K562 (cell line): ENCODE data around the gene SEMA6B. TPM values are rescaled to one million over a fixed set of nuclear protein-coding genes. Genes with fewer than 3 reads are reported as not detected.

Experiments
- ARID2 ChIP-seq: fragments of 450-650 bp; IDR thresholded peaks from 2 replicates; pipeline ENCODE4 v1.6.1; 2017; ENCODE audit warnings: antibody characterized with exemption, mild to moderate bottlenecking
- C11orf30 ChIP-seq: fragments of 450-650 bp; IDR thresholded peaks from 2 replicates; pipeline ENCODE4 v1.6.1; 2016; ENCODE audit warnings: low read depth, mild to moderate bottlenecking
- CBX3 ChIP-seq, 2 experiments: IDR thresholded peaks; 1 replicate in 1 of 2; 2 replicates in 1 of 2; pipeline ENCODE4 v1.6.1; 2012; ENCODE audit warnings: inconsistent platforms in 2 of 2, low read length in 2 of 2, borderline replicate concordance in 1 of 2, control low read depth in 1 of 2
- DACH1 ChIP-seq: fragments of 450-650 bp; IDR thresholded peaks from 2 replicates; pipeline ENCODE4 v1.6.1; 2018; ENCODE audit not compliant: partially characterized antibody
- HNRNPLL ChIP-seq: fragments of 200-400 bp; formaldehyde crosslinking; IDR thresholded peaks from 2 replicates; pipeline ENCODE4 v1.6.1; 2017; ENCODE audit warnings: low read length, low read depth, mild to moderate bottlenecking; ENCODE audit not compliant: poor library complexity, severe bottlenecking
- NUFIP1 ChIP-seq: fragments of 450-650 bp; IDR thresholded peaks from 2 replicates; pipeline ENCODE4 v1.6.1; 2018; ENCODE audit not compliant: partially characterized antibody
- PHB ChIP-seq: fragments of 250-450 bp; sonication (Bioruptor Pico); IDR thresholded peaks from 2 replicates; pipeline ENCODE4 v1.5.0; 2021
- SIN3A ChIP-seq, 2 experiments: fragments of 150-350 bp in 1 of 2; IDR thresholded peaks; 2 replicates each; pipeline ENCODE4 v1.6.1; 2011 to 2016; ENCODE audit warnings: borderline replicate concordance in 2 of 2, low read depth in 2 of 2, low read length in 2 of 2, mild to moderate bottlenecking in 2 of 2, moderate library complexity in 2 of 2; ENCODE audit not compliant: control insufficient read depth in 1 of 2
- polyA plus RNA-seq, 8 experiments: library from polyadenylated mRNA; depleted of rRNA in 4 of 8; stranded (reverse) in 5 of 8; unstranded in 3 of 8; fragments of >200 nt; fragmentation: Nextera tagmentation in 2 of 8; fragmentation: Illumina TruSeq in 1 of 8; extraction: Ambion mirVana in 2 of 8; extraction: Trizol in 1 of 8; gene quantifications; 2 replicates each; pipeline versions ENCODE4 v1.2.1 to v1.2.3, GENCODE V29; 2011 to 2014; ENCODE audit warnings: inconsistent platforms in 1 of 8, missing spikeins in 1 of 8
- total RNA-seq, 7 experiments: library from RNA; depleted of rRNA in 6 of 7; stranded (reverse); fragments of >200 nt in 6 of 7; fragmentation: Illumina TruSeq in 2 of 7; extraction: Trizol in 2 of 7; gene quantifications; 2 replicates each; pipeline versions ENCODE4 v1.2.1 to v1.2.3, GENCODE V29; 2011 to 2021; ENCODE audit warnings: low replicate concordance in 1 of 7
- TF ChIP-seq, protein P1 (sequence below): fragments of 200-800 bp; sonication (Bioruptor generic); IDR thresholded peaks from 2 replicates; pipeline ENCODE4 v1.6.1; 2016; ENCODE audit warnings: missing genetic modification characterization, missing compliant biosample characterization
- TF ChIP-seq, protein P2 (sequence below): sonication (generic); formaldehyde crosslinking; IDR thresholded peaks from 2 replicates; pipeline ENCODE4 v1.8.0; 2022; ENCODE audit warnings: mild to moderate bottlenecking, missing genetic modification reagents
- TF ChIP-seq, protein P3 (sequence below), 2 experiments: fragments of 450-650 bp in 1 of 2; sonication (generic) in 1 of 2; formaldehyde crosslinking in 1 of 2; IDR thresholded peaks in 1 of 2; conservative IDR thresholded peaks in 1 of 2; 2 replicates each; pipeline versions ENCODE4 v1.6.1 to v1.8.1; 2016 to 2023; ENCODE audit warnings: mild to moderate bottlenecking in 2 of 2, moderate library complexity in 2 of 2, inconsistent platforms in 1 of 2, missing genetic modification reagents in 1 of 2
- TF ChIP-seq, protein P4 (sequence below), 3 experiments: fragments of 200-800 bp in 1 of 3; sonication (Bioruptor generic) in 1 of 3; sonication (generic) in 1 of 3; formaldehyde crosslinking in 1 of 3; IDR thresholded peaks; 2 replicates each; pipeline versions ENCODE4 v1.6.1 to v1.8.0; 2016 to 2022; ENCODE audit warnings: mild to moderate bottlenecking in 2 of 3, missing compliant biosample characterization in 2 of 3, missing genetic modification characterization in 2 of 3, missing genetic modification reagents in 1 of 3

The SEMA6B gene
- total and polyA plus RNA-seq, 9 of the 15 experiments (the other 6 are each of a cell fraction or from before 2014, with no cell fraction given): 0.65 to 4.6 (median 2.5) TPM; not detected in 2

DNA sequence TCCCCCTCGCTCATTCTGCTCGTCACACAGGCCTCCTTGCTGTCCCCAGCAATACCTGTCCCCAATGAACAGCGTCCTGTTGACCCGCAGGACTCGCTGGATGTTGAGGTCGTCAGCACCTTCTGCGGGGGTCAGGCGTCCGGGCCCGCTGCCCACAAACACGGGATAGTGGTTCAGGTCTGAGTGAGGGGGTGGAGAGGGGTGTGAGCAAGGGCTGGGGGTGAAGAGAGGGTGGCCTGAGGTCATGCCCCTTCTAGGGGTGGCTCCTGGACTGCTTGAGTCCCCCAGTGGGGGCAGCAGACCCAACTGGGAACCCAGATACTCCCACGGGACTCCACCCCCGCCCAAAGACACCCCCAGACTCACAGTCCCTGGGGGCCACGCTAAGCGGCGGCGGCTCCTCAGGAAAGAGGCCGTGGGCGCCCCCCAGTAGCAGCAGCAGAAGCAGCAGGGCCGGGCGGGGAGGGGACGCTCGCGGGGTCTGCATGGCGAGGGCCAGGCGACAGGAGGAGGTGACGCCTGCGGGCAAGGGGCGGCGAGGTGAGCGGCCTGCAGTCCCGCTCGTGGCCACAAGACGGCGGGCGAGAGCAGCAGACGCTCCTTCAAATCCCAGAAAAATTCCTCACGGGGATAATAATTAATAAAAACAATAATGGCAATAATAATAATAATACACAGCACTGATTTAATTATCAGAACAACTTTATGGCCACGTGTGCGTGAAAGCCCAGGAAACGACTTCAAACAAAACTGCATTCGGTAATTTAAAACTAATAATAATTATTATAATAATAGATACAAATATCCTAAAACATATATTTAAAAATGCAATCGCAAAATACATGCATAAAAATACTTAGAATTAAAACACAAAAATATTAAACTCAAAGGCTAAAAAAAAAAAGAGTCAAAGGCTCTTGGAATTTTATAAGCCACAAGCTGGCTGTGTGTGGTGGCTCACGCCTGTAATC lies 1.2 kb downstream of the SEMA6B start (continued):
- TF ChIP-seq, protein P1, sequence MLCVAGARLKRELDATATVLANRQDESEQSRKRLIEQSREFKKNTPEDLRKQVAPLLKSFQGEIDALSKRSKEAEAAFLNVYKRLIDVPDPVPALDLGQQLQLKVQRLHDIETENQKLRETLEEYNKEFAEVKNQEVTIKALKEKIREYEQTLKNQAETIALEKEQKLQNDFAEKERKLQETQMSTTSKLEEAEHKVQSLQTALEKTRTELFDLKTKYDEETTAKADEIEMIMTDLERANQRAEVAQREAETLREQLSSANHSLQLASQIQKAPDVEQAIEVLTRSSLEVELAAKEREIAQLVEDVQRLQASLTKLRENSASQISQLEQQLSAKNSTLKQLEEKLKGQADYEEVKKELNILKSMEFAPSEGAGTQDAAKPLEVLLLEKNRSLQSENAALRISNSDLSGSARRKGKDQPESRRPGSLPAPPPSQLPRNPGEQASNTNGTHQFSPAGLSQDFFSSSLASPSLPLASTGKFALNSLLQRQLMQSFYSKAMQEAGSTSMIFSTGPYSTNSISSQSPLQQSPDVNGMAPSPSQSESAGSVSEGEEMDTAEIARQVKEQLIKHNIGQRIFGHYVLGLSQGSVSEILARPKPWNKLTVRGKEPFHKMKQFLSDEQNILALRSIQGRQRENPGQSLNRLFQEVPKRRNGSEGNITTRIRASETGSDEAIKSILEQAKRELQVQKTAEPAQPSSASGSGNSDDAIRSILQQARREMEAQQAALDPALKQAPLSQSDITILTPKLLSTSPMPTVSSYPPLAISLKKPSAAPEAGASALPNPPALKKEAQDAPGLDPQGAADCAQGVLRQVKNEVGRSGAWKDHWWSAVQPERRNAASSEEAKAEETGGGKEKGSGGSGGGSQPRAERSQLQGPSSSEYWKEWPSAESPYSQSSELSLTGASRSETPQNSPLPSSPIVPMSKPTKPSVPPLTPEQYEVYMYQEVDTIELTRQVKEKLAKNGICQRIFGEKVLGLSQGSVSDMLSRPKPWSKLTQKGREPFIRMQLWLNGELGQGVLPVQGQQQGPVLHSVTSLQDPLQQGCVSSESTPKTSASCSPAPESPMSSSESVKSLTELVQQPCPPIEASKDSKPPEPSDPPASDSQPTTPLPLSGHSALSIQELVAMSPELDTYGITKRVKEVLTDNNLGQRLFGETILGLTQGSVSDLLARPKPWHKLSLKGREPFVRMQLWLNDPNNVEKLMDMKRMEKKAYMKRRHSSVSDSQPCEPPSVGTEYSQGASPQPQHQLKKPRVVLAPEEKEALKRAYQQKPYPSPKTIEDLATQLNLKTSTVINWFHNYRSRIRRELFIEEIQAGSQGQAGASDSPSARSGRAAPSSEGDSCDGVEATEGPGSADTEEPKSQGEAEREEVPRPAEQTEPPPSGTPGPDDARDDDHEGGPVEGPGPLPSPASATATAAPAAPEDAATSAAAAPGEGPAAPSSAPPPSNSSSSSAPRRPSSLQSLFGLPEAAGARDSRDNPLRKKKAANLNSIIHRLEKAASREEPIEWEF: no peak
- TF ChIP-seq CBX3 (IDR thresholded peaks at IDR 0.05; ENCODE audit: borderline replicate concordance in 1 of 2, low read length in 2 of 2) (0 out of 3 replicates have a peak, but pooled peaks of 1 of the 2 experiments have one; percentile 37), HNRNPLL (no peak), NUFIP1 (no peak), SIN3A (IDR thresholded peaks at IDR 0.05; ENCODE audit: borderline replicate concordance in 2 of 2, control insufficient read depth in 1 of 2, low read depth in 2 of 2, low read length in 2 of 2) (peak in 1 of 2 experiments; percentile 39; a peak in 1 of 4 replicates), PHB (no peak), DACH1 (peak; percentile 87), C11orf30 (no peak), ARID2 (no peak)
- TF ChIP-seq, protein P2, sequence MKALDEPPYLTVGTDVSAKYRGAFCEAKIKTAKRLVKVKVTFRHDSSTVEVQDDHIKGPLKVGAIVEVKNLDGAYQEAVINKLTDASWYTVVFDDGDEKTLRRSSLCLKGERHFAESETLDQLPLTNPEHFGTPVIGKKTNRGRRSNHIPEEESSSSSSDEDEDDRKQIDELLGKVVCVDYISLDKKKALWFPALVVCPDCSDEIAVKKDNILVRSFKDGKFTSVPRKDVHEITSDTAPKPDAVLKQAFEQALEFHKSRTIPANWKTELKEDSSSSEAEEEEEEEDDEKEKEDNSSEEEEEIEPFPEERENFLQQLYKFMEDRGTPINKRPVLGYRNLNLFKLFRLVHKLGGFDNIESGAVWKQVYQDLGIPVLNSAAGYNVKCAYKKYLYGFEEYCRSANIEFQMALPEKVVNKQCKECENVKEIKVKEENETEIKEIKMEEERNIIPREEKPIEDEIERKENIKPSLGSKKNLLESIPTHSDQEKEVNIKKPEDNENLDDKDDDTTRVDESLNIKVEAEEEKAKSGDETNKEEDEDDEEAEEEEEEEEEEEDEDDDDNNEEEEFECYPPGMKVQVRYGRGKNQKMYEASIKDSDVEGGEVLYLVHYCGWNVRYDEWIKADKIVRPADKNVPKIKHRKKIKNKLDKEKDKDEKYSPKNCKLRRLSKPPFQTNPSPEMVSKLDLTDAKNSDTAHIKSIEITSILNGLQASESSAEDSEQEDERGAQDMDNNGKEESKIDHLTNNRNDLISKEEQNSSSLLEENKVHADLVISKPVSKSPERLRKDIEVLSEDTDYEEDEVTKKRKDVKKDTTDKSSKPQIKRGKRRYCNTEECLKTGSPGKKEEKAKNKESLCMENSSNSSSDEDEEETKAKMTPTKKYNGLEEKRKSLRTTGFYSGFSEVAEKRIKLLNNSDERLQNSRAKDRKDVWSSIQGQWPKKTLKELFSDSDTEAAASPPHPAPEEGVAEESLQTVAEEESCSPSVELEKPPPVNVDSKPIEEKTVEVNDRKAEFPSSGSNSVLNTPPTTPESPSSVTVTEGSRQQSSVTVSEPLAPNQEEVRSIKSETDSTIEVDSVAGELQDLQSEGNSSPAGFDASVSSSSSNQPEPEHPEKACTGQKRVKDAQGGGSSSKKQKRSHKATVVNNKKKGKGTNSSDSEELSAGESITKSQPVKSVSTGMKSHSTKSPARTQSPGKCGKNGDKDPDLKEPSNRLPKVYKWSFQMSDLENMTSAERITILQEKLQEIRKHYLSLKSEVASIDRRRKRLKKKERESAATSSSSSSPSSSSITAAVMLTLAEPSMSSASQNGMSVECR (CRISPR knock-in tag): no peak
- TF ChIP-seq, protein P3, sequence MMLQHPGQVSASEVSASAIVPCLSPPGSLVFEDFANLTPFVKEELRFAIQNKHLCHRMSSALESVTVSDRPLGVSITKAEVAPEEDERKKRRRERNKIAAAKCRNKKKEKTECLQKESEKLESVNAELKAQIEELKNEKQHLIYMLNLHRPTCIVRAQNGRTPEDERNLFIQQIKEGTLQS (IDR thresholded peaks at IDR 0.05): no peak
- TF ChIP-seq, protein P3 (CRISPR knock-in tag; conservative IDR thresholded peaks at IDR 0.05): no peak
- TF ChIP-seq, protein P4, sequence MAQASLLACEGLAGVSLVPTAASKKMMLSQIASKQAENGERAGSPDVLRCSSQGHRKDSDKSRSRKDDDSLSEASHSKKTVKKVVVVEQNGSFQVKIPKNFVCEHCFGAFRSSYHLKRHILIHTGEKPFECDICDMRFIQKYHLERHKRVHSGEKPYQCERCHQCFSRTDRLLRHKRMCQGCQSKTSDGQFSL (CRISPR knock-in tag; IDR thresholded peaks at IDR 0.05): no peak
- TF ChIP-seq, protein P4 (tag; IDR thresholded peaks at IDR 0.05): peak in 1 of 2 experiments; percentile 4; a peak in 1 of 4 replicates
